Spleen (tissue), 7 donors: ENCODE results near the gene C12orf56.

Experiments
- POLR2A ChIP-seq, 3 donors: fragments of 450-650 bp; IDR thresholded peaks; one replicate each; pipeline ENCODE4 v1.5.1; 2017; ENCODE audit warnings: antibody characterized with exemption in 3 of 3, mild to moderate bottlenecking in 1 of 3
- TF ChIP-seq, protein P1 (sequence below), 11 experiments: fragments of 200-600 bp in 7 of 11; fragments of 450-650 bp in 4 of 11; sonication (generic) in 4 of 11; IDR thresholded peaks in 8 of 11; conservative IDR thresholded peaks in 3 of 11; 1 replicate in 7 of 11; 2 replicates in 4 of 11; pipeline versions ENCODE4 v1.4.0 to v1.8.0; 2016 to 2021; ENCODE audit warnings: antibody characterized with exemption in 11 of 11, inconsistent platforms in 4 of 11, mild to moderate bottlenecking in 1 of 11
- donor health status: DM: no; HTN: no; CAD: no; lungs with moderate emphysema.
- donor health status: DM: no; HTN: no; CAD: no.
- donor health status: DM: no; HTN: no; CAD: no.

DNA sequence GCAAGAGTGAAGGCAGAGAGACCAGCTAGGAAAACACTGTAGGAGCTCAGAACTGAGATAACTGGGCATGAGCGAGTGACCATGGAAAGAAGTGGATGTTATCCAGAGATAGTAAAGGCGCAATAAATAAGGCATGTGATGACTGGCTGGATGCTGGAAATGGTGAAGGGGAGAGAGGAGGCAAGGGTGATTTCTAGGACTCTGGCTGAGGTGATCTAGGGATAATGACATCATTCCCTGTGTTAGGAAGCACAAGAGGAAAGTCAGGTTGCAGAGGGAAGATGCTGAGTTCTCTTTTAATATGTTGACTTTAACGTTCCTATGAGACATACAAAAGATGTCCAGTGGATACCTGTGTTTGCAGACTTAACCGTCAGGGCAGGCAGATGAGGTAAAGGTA, 78.7 kb downstream of the C12orf56 start:
- TF ChIP-seq, protein P1, sequence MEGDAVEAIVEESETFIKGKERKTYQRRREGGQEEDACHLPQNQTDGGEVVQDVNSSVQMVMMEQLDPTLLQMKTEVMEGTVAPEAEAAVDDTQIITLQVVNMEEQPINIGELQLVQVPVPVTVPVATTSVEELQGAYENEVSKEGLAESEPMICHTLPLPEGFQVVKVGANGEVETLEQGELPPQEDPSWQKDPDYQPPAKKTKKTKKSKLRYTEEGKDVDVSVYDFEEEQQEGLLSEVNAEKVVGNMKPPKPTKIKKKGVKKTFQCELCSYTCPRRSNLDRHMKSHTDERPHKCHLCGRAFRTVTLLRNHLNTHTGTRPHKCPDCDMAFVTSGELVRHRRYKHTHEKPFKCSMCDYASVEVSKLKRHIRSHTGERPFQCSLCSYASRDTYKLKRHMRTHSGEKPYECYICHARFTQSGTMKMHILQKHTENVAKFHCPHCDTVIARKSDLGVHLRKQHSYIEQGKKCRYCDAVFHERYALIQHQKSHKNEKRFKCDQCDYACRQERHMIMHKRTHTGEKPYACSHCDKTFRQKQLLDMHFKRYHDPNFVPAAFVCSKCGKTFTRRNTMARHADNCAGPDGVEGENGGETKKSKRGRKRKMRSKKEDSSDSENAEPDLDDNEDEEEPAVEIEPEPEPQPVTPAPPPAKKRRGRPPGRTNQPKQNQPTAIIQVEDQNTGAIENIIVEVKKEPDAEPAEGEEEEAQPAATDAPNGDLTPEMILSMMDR (IDR thresholded peaks at IDR 0.05 in 8 of 11, conservative IDR thresholded peaks at IDR 0.05 in 3 of 11) = no peak
- TF ChIP-seq POLR2A (IDR thresholded peaks at IDR 0.05) = no peak
